Naive thymus-derived CD4-positive, alpha-beta T cell (primary cell): Measurements from ENCODE around the gene WWOX. TPM values are rescaled to one million over a fixed set of nuclear protein-coding genes. Genes with fewer than 3 reads are reported as not detected.
"Not testable (repeated sequence)": the region's sequence is repeated elsewhere in the genome, so short reads cannot be mapped to it uniquely, and the experiment has no call there.

ENCODE experiments used
- ATAC-seq: fragments of 150-1000 bp; cut with Tn5 transposase; 2 replicates; pipeline ENCODE4 v1.10.0; 2021; ENCODE audit warnings: mild to moderate bottlenecking, moderate library complexity
- CTCF ChIA-PET: fragments of 350-600 bp; sonication (Branson Sonifier 250); formaldehyde crosslinking; loops from one replicate; lab custom pipeline; 2021; ENCODE audit warnings: antibody characterized with exemption; lab: Charles Lee
- POLR2A ChIA-PET: fragments of 350-600 bp; sonication (Branson Sonifier 250); formaldehyde crosslinking; loops from one replicate; lab custom pipeline; 2021; ENCODE audit warnings: antibody characterized with exemption, inconsistent platforms; lab: Charles Lee
- DNase-seq, 9 donors: peaks; one replicate each; pipeline versions ENCODE4 v3.0.0 to v3.0.0-alpha.2; 2020 to 2022; ENCODE audit warnings: mixed read lengths in 1 of 9
- H3K27ac ChIP-seq: one replicate; pipeline ENCODE4 v1.7.0; 2013; ENCODE audit warnings: mild to moderate bottlenecking, low read depth, low read length, moderate library complexity
- H3K27me3 ChIP-seq, 2 donors: one replicate each; pipeline ENCODE4 v1.7.0; 2013; ENCODE audit warnings: low read length in 2 of 2, mild to moderate bottlenecking in 2 of 2, moderate library complexity in 2 of 2; ENCODE audit not compliant: control insufficient read depth in 2 of 2, insufficient read depth in 2 of 2
- H3K36me3 ChIP-seq, 3 experiments: 1 replicate in 2 of 3; 2 replicates in 1 of 3; pipeline ENCODE4 v1.7.0; 2013; ENCODE audit warnings: low read length in 3 of 3, mild to moderate bottlenecking in 3 of 3, moderate library complexity in 1 of 3; ENCODE audit not compliant: insufficient read depth in 3 of 3, control insufficient read depth in 2 of 3
- H3K4me1 ChIP-seq, 2 donors: one replicate each; pipeline ENCODE4 v1.7.0; 2013; ENCODE audit warnings: low read length in 2 of 2, mild to moderate bottlenecking in 2 of 2, moderate library complexity in 1 of 2; ENCODE audit not compliant: control insufficient read depth in 2 of 2, insufficient read depth in 2 of 2
- H3K4me3 ChIP-seq: 2 replicates; pipeline ENCODE4 v1.7.0; 2013; ENCODE audit warnings: mild to moderate bottlenecking, low read length
- H3K9me3 ChIP-seq, 3 experiments: 1 replicate in 2 of 3; 2 replicates in 1 of 3; pipeline ENCODE4 v1.7.0; 2013; ENCODE audit warnings: low read length in 3 of 3; ENCODE audit not compliant: control insufficient read depth in 2 of 3
- H3K27ac Mint-ChIP-seq, 9 donors: one replicate each; pipeline ENCODE4 v1.8.0; 2020 to 2022; ENCODE audit warnings: mixed read lengths in 9 of 9, mild to moderate bottlenecking in 8 of 9, moderate library complexity in 5 of 9, inconsistent platforms in 2 of 9
- H3K27me3 Mint-ChIP-seq, 5 donors: one replicate each; pipeline ENCODE4 v1.8.0; 2021 to 2022; ENCODE audit warnings: mixed read lengths in 5 of 5, mild to moderate bottlenecking in 1 of 5
- H3K36me3 Mint-ChIP-seq, 5 donors: one replicate each; pipeline ENCODE4 v1.8.0; 2020 to 2022; ENCODE audit warnings: mixed read lengths in 5 of 5, mild to moderate bottlenecking in 3 of 5, inconsistent platforms in 1 of 5
- H3K4me1 Mint-ChIP-seq, 7 donors: one replicate each; pipeline ENCODE4 v1.8.0; 2020 to 2022; ENCODE audit warnings: mixed read lengths in 7 of 7, mild to moderate bottlenecking in 3 of 7, inconsistent platforms in 1 of 7
- H3K4me3 Mint-ChIP-seq, 10 donors: one replicate each; pipeline ENCODE4 v1.8.0; 2020 to 2022; ENCODE audit warnings: mild to moderate bottlenecking in 10 of 10, mixed read lengths in 10 of 10, moderate library complexity in 6 of 10, inconsistent platforms in 2 of 10
- H3K9me3 Mint-ChIP-seq, 11 donors: one replicate each; pipeline ENCODE4 v1.8.0; 2020 to 2022; ENCODE audit warnings: mixed read lengths in 11 of 11, mild to moderate bottlenecking in 4 of 11, inconsistent platforms in 1 of 11, moderate library complexity in 1 of 11
- intact Hi-C, 2 donors: fragments of 100-400 bp; cut with micrococcal nuclease; formaldehyde crosslinking; loops; one replicate each; pipeline ENCODE4 v1.15.1; 2023
- polyA plus RNA-seq, 2 donors: library from polyadenylated mRNA; unstranded; fragments of 300-500 nt; fragmentation: Illumina TruSeq; gene quantifications; one replicate each; pipeline ENCODE4 v1.2.3, GENCODE V29; 2021
- total RNA-seq, 6 experiments: library from RNA in 5 of 6; stranded (reverse) in 5 of 6; gene quantifications; 1 replicate in 5 of 6; 2 replicates in 1 of 6; pipeline ENCODE4 v1.2.3 and lab custom pipeline; 2021 to 2026

WWOX gene
- total and polyA plus RNA-seq, 7 experiments from 2014 or later: 13.8 to 31.1 (median 20.8) TPM

DNA sequence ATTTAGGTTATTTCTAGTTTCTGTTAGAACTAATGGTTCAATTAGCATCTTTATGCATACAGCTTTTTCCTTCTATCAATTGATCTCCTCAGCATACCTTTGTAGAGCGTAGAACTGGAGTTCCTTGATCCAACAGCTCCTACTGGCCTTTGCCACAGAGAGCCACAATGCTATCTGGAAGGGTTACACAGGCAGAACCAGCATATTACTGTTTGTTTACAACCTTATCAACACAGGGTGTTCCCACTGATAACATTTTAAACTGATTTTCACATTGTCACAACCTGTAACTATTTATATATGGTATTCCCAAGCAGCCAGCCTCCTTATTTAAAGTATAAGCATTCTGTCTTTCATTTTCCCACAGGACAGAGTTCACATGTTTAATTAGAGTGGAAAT, 1118.9 kb downstream of the WWOX start:
- Mint-ChIP-seq H3K4me1 (peaks cover 6 to 19% (median 11%) of the 10 kb centered on the region in 7 donors), H3K9me3 (peaks cover 0 to 36% (median 10%) of the 10 kb centered on the region in 11 donors), H3K27me3 (peaks cover 0 to 10% (median 0%) of the 10 kb centered on the region in 5 donors), H3K36me3 (peaks cover 0 to 13% (median 4%) of the 10 kb centered on the region in 5 donors), H3K27ac (no peak overlapping the region), H3K4me3 (no peak overlapping the region)
- H3K27me3 ChIP-seq: no peaks in the 10 kb centered on the region
- DNase-seq (no peak), ATAC-seq (no peak)
- ChIA-PET CTCF (no interaction called here), POLR2A (no interaction called here)
- H3K36me3 ChIP-seq: no peaks in the 10 kb centered on the region
- H3K9me3 ChIP-seq: no peaks in the 10 kb centered on the region
- intact Hi-C loops: loop anchor here (5.0 to 10.0 kb wide), 3 partner anchors 56 to 384 kb away; partner anchors contain the start of gene MAF (in 1 of the 2)
- no peak overlapping the region for H3K27ac ChIP-seq
- peaks cover 3 to 13% of the 10 kb centered on the region in 2 donors for H3K4me1 ChIP-seq
- H3K4me3 ChIP-seq: no peak overlapping the region

DNA sequence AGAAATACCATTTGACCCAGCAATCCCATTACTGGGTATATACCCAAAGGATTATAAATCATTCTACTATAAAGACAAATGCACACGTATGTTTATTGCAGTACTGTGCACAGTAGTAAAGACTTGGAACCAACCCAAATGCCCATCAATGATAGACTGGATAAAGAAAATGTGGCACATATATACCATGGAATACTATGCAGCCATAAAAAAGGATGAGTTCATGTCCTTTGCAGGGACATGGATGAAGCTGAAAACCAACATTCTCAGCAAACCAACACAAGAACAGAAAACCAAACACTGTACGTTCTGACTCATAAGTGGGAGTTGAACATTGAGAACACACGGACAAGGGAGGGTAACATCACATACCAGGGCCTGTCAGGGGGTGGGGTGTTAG, 1126.5 kb downstream of the WWOX start:
- H3K27ac ChIP-seq, intact Hi-C loops, H3K27me3 ChIP-seq, H3K4me3 Mint-ChIP-seq, ATAC-seq, H3K4me1 Mint-ChIP-seq, CTCF ChIA-PET, H3K27ac Mint-ChIP-seq, DNase-seq, POLR2A ChIA-PET, H3K4me1 ChIP-seq, H3K9me3 ChIP-seq, H3K36me3 ChIP-seq, H3K4me3 ChIP-seq, H3K36me3 Mint-ChIP-seq: not testable (repeated sequence)
- H3K27me3 Mint-ChIP-seq: peaks cover 0 to 17% (median 0%) of the 10 kb centered on the region in 5 donors
- H3K9me3 Mint-ChIP-seq: peaks cover 0 to 46% (median 8%) of the 10 kb centered on the region in 11 donors

DNA sequence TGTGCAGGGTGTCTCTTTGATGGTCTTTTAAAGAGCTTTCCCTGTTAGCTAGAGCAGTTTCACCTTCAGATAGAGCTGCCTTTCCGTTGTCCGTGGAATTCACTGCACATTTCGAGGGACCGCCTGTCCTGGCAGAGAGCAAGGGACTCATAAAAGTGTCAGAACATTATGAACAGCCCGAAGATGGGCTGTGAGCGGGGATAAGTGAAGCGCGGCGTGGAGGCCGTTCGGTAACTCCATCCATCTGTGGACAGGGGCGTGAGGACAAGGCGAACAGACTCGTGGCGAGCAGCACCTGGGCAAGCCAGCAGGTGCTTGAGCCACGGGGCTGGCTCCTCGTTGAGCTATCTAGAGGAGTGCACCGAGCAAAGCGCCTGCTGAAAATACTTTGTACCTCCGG, 1129.9 kb downstream of the WWOX start:
- intact Hi-C loops: no loop called here
- no peak overlapping the region for H3K27ac ChIP-seq
- POLR2A ChIA-PET: no interaction called here
- Mint-ChIP-seq H3K27me3 (peaks cover 0 to 6% (median 0%) of the 10 kb centered on the region in 5 donors), H3K4me3 (no peak overlapping the region), H3K9me3 (peaks cover 0 to 18% (median 5%) of the 10 kb centered on the region in 11 donors), H3K27ac (no peak overlapping the region), H3K4me1 (no peaks in the 10 kb centered on the region), H3K36me3 (no peaks in the 10 kb centered on the region)
- DNase-seq (no peak), ATAC-seq (no peak)
- CTCF ChIA-PET: no interaction called here
- H3K36me3 ChIP-seq: no peaks in the 10 kb centered on the region
- no peaks in the 10 kb centered on the region for H3K4me1 ChIP-seq
- no peaks in the 10 kb centered on the region for H3K9me3 ChIP-seq
- no peak overlapping the region for H3K4me3 ChIP-seq
- H3K27me3 ChIP-seq: no peaks in the 10 kb centered on the region

DNA sequence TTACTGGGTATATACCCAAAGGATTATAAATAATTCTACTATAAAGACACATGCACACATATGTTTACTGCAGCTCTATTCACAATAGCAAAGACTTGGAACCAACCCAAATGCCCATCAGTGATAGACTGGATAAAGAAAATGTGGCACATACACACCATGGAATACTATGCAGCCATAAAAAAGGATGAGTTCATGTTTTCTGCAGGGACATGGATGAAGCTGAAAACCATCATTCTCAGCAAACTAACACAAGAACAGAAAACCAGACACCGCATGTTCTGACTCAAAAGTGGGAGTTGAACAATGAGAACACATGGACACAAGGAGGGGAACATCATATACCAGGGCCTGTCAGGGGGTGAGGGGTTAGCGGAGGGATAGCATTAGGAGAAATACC, 1146.2 kb downstream of the WWOX start:
- H3K4me3 ChIP-seq, H3K27me3 ChIP-seq, DNase-seq, H3K27ac ChIP-seq, intact Hi-C loops, POLR2A ChIA-PET, CTCF ChIA-PET, H3K36me3 ChIP-seq, H3K4me1 Mint-ChIP-seq, H3K27ac Mint-ChIP-seq, H3K4me1 ChIP-seq, H3K9me3 ChIP-seq, ATAC-seq, H3K4me3 Mint-ChIP-seq: not testable (repeated sequence)
- H3K9me3 Mint-ChIP-seq: peaks cover 0 to 25% (median 6%) of the 10 kb centered on the region in 11 donors
- peaks cover 0 to 26% (median 0%) of the 10 kb centered on the region in 5 donors for H3K27me3 Mint-ChIP-seq
- H3K36me3 Mint-ChIP-seq: peaks cover 0 to 12% (median 0%) of the 10 kb centered on the region in 5 donors

DNA sequence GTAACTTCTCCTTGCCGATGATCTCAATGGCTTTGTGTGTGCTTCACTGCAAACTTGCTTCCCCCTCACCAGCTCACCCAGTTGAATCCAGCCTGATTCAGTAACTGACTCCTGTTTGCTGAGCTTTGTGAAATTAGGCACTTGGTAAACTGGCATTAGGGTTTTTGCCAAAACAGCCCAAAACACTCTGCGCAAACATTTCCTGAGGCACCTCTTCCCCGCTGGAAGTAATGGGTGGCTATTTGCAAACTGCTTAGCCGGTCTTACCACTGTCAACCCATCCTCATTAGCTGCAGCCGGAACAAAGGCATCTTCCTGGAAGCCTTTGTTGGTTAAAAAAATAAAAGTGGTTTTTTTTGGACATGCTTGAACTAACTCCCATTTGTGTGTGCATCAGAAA, 1147.9 kb downstream of the WWOX start:
- Histone ChIP-seq H3K36me3 (no peaks in the 10 kb centered on the region), H3K4me3 (no peak overlapping the region), H3K9me3 (no peaks in the 10 kb centered on the region), H3K4me1 (no peaks in the 10 kb centered on the region), H3K27me3 (no peaks in the 10 kb centered on the region), H3K27ac (no peak overlapping the region)
- intact Hi-C loops: no loop called here
- no peak for DNase-seq
- Mint-ChIP-seq H3K9me3 (peaks cover 0 to 13% (median 0%) of the 10 kb centered on the region in 11 donors), H3K27ac (no peak overlapping the region), H3K27me3 (peaks cover 0 to 16% (median 0%) of the 10 kb centered on the region in 5 donors), H3K36me3 (peaks cover 0 to 3% (median 0%) of the 10 kb centered on the region in 5 donors), H3K4me1 (no peaks in the 10 kb centered on the region), H3K4me3 (no peak overlapping the region)
- ChIA-PET CTCF (no interaction called here), POLR2A (interaction anchor here (0.6 kb wide), 1 partner anchor 1043 kb away, joined by 3 read pairs; no protein-coding TSS in a partner anchor)
- no peak for ATAC-seq

DNA sequence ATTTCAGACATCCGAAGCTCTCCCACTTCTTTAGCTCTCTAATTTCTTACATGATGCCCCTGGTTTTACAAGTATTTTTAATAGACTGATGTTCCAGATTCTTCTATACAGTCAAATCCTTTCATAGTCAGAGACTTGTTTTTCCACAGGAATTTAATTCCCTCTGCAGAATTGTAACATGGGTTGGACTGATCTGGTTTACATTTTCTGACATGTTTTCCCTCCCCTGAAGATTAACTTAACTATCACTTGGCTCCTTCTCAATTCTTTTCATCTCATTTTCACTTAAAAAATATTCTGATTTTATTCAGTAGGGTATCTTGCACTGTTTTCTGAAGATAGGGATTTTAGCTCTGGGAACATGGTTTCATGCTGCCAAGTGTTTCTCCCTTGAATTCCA, 1148.9 kb downstream of the WWOX start:
- no peak overlapping the region for H3K4me3 ChIP-seq
- Mint-ChIP-seq H3K27me3 (peaks cover 0 to 13% (median 0%) of the 10 kb centered on the region in 5 donors), H3K27ac (no peak overlapping the region), H3K4me3 (no peak overlapping the region), H3K4me1 (no peaks in the 10 kb centered on the region), H3K9me3 (peaks cover 0 to 7% (median 0%) of the 10 kb centered on the region in 11 donors), H3K36me3 (no peaks in the 10 kb centered on the region)
- intact Hi-C loops: no loop called here
- no peaks in the 10 kb centered on the region for H3K36me3 ChIP-seq
- DNase-seq: no peak
- H3K27ac ChIP-seq: no peak overlapping the region
- POLR2A ChIA-PET: no interaction called here
- no peaks in the 10 kb centered on the region for H3K9me3 ChIP-seq
- CTCF ChIA-PET: interaction anchor here (0.6 kb wide), 1 partner anchor 19 kb away, joined by 3 read pairs; no protein-coding TSS in a partner anchor
- H3K27me3 ChIP-seq: no peaks in the 10 kb centered on the region
- no peak for ATAC-seq
- no peaks in the 10 kb centered on the region for H3K4me1 ChIP-seq

DNA sequence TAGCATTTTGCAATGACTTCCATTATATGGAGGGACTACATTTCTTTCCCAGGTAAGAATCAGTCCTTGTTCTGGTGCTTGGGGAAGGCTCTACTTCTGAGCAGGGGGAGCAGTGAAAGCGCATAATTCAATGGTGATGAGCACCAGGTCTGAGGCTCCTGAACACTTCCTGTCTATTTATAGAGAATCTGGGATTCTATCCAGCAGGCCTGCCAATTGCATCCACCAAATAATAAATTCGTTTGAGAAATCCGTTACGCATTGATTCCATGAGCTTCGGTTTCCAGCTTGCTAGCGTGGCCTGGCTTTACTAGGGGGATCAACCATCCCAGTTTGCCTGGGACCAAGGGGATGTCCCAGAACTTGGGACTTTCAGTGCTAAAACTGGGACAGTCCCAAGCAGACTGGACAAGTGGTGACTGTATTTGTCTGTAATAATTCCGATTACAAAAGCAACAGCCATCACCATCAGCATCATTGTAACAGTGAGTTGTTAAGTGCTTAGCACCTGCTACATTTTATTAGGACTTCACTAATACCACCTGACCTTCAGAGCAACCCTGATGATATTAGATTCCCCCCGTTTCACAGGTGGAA, 1151.1 kb downstream of the WWOX start:
- H3K9me3 ChIP-seq: no peaks in the 10 kb centered on the region
- ATAC-seq: no peak
- H3K4me3 ChIP-seq: no peak overlapping the region
- Mint-ChIP-seq H3K27ac (no peak overlapping the region), H3K4me1 (peaks cover 0 to 2% (median 0%) of the 10 kb centered on the region in 7 donors), H3K27me3 (peaks cover 0 to 7% (median 0%) of the 10 kb centered on the region in 5 donors), H3K9me3 (peaks cover 0 to 2% (median 0%) of the 10 kb centered on the region in 11 donors), H3K36me3 (peaks cover 0 to 1% (median 0%) of the 10 kb centered on the region in 5 donors), H3K4me3 (no peak overlapping the region)
- H3K36me3 ChIP-seq: no peaks in the 10 kb centered on the region
- intact Hi-C loops: no loop called here
- H3K4me1 ChIP-seq: no peaks in the 10 kb centered on the region
- no peak overlapping the region for H3K27ac ChIP-seq
- no peak for DNase-seq
- POLR2A ChIA-PET: no interaction called here
- H3K27me3 ChIP-seq: no peaks in the 10 kb centered on the region
- CTCF ChIA-PET: no interaction called here
